ENCODE results near the gene EDC4.

GRCh38 chr16:67901734-67902133 lies 28.9 kb downstream of the EDC4 start:
- TF ChIP-seq, protein P1, sequence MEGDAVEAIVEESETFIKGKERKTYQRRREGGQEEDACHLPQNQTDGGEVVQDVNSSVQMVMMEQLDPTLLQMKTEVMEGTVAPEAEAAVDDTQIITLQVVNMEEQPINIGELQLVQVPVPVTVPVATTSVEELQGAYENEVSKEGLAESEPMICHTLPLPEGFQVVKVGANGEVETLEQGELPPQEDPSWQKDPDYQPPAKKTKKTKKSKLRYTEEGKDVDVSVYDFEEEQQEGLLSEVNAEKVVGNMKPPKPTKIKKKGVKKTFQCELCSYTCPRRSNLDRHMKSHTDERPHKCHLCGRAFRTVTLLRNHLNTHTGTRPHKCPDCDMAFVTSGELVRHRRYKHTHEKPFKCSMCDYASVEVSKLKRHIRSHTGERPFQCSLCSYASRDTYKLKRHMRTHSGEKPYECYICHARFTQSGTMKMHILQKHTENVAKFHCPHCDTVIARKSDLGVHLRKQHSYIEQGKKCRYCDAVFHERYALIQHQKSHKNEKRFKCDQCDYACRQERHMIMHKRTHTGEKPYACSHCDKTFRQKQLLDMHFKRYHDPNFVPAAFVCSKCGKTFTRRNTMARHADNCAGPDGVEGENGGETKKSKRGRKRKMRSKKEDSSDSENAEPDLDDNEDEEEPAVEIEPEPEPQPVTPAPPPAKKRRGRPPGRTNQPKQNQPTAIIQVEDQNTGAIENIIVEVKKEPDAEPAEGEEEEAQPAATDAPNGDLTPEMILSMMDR (IDR thresholded peaks at IDR 0.05) = no peak
- TF ChIP-seq POLR2A (IDR thresholded peaks at IDR 0.05) (no peak), EP300 (IDR thresholded peaks at IDR 0.05) (no peak)

Measured in tibial nerve (tissue), 4 donors.